Cerebellar nuclear complex (tissue), 1 donor: ENCODE data around the gene STPG4.
"Not testable (repeated sequence)": the region's sequence is repeated elsewhere in the genome, so short reads cannot be mapped to it uniquely, and the experiment has no call there.

ENCODE experiments used
- DNase-seq, 2 experiments: peaks; one replicate each; lab custom pipeline; 2025; lab: John Stamatoyannopoulos, UW

STPG4 gene

GRCh38 chr2:47126783-47127182 is 28.3 kb downstream of the STPG4 start:
- no peak for DNase-seq

GRCh38 chr2:47124740-47125139 is 30.4 kb downstream of the STPG4 start:
- not testable (repeated sequence) for DNase-seq

GRCh38 chr2:47120424-47120823 is 34.7 kb downstream of the STPG4 start:
- DNase-seq = not testable (repeated sequence)

- no peak for DNase-seq
These were observed 36.1 kb downstream of the STPG4 start for GRCh38 chr2:47119001-47119400.

DNA sequence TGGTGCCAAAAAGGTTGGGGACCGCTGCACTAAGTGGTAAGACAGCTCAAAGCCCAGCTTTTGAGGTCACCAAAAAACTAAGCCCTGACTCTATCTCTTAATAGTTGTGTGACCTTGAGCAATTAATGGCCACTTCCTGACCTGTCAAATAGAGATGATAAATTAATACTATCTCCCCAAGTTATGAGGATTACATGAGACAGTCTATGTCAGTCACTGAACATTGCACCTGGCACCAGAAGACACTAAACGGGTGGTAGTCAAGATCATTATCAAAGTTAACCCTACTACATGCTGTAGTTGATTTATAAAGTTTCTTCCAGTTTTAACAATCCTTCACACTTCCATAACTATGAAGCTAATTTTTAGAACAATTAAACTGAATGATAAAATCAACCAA is 36.5 kb downstream of the STPG4 start:
- DNase-seq = no peak

DNA sequence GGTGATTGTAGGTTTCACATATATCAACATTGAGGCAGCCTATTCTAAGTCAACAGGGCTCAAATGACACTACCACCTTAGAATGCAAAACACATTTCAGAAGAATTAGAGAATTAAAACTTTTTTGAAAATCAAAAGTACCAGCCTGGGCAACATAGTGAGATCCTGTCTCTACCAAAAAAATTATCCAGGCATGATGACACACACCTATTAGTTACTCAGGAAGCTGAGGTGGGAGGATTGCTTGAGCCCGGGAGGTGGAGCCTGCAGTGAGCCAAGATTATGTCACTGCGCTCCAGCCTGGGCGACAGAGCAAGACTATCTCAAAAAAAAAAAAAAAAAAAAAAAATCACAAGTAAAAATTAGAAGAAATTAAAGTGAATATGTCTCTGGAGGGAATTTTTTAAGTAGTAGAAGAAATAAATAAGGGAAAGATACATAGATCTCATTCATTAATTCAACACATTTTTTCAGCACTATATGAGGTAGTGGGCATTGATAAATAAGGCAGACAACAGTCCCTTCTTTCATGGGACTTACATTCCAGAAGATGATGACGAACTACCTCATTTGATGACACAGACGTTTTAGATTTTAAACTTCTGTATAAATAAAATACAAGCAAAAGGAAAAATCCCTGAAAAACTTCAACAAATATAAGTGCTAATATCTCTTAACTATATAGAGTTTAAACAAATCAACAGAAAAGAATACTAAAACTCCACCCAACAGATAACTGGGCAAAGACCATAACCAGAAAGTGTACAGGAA is 42.3 kb downstream of the STPG4 start:
- DNase-seq = no peak

DNA sequence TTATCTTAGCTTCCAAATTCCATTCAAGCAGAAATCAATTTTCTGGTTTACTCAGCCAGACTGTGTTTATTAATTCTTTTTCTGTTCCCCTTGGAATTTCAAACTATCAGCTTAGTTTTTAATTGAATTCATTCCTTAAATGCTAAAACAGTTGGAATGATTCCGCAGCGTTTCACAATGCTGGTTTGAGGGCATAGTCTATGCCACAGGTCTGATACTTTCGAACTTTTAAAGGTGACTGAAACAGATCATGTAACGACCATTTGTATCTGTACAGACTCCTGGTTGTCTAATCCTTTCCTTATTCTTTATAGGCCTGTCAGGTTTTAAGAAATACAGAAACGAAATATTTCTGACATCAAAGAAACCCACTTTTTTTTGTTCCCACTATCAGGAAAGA is 45.4 kb downstream of the STPG4 start:
- no peak for DNase-seq

DNA sequence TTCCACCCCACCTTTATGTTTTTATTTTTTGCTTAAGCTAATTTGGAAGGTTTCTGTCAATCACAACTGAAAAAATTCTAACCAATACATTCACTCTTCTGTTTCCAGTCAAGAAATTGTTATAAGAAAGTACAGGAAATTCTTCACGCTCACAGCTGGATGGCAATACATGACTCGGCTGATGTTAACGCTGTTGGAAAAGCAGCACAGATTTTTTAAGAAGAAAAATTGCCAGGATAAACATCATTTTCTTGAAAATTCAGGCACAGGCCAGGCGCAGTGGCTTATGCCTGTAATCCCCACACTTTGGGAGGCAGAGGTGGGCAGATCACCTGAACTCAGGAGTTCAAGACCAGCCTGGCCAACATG is 46.1 kb downstream of the STPG4 start:
- DNase-seq = no peak

DNA sequence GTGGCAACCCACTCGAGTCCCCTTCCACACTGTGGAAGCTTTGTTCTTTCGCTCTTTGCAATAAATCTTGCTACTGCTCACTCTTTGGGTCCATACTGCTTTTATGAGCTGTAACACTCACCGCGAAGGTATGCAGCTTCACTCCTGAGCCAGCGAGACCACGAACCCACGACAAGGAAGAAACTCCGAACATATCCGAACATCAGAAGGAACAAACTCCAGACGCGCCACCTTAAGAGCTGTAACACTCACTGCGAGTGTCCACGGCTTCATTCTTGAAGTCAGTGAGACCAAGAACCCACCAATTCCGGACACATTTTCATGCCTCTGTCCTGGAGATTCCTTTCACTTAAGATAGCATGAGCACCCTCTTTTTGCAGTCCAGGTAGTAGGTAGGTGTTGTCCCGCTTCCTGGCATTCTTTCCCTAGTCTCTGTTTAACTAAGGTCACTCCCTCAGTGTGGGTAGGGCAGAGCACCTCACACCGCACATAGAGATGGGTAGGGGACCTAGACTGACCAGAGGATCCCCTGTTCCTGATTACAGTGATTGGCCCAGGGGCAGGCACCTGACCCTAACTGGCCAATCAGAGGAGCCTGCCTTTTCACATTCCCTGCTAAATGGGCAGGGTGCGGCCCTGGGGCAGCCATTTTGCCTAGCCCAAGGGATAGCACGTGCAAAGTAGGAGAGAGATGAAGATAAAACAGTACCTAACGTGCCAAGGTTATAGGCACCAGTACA is 46.7 kb downstream of the STPG4 start:
- DNase-seq = not testable (repeated sequence)

DNA sequence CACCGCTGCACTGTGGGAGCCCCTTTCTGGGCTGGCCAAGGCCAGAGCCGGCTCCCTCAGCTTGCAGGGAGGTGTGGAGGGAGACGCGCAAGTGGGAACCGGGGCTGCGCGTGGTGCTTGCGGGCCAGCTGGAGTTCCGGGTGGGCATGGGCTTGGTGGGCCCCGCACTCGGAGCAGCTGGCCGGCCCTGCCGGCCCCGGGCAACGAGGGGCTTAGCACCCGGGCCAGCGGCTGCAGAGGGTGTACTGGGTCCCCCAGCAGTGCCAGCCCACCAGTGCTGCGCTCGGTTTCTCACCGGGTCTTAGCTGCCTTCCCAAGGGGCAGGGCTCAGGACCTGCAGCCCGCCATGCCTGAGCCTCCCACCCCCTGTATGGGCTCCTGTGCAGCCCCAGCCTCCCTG is 47.9 kb downstream of the STPG4 start:
- DNase-seq = not testable (repeated sequence)

GRCh38 chr2:47106231-47106630 is 48.9 kb downstream of the STPG4 start:
- not testable (repeated sequence) for DNase-seq

GRCh38 chr2:47099712-47100111 is 55.4 kb downstream of the STPG4 start:
- not testable (repeated sequence) for DNase-seq

DNA sequence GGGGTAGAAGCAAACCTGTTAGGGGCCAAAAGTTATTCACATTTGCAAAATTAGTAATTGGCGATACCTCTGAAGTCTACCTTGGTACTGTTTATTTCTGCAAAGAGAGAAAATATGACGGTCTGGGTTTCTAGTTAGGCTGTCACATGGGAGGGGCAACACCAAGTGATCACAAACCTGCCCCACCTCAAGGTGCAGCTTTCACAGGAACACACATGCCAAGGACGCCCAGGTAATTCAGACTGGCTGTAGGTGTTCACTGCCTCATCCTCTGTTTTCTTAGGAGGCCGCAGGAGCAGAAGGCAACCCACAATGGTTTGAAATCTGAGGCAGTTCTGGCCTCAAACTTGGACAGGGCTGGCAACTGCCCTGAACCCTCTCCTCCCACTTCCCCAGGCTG is 56.2 kb downstream of the STPG4 start:
- no peak for DNase-seq

GRCh38 chr2:47097563-47097962 is 57.5 kb downstream of the STPG4 start:
- DNase-seq = no peak

GRCh38 chr2:47096451-47096850 is 58.7 kb downstream of the STPG4 start:
- no peak for DNase-seq

GRCh38 chr2:47095349-47096020 is 59.6 kb downstream of the STPG4 start:
- DNase-seq = no peak

GRCh38 chr2:47094511-47095142 is 60.5 kb downstream of the STPG4 start:
- no peak for DNase-seq

DNA sequence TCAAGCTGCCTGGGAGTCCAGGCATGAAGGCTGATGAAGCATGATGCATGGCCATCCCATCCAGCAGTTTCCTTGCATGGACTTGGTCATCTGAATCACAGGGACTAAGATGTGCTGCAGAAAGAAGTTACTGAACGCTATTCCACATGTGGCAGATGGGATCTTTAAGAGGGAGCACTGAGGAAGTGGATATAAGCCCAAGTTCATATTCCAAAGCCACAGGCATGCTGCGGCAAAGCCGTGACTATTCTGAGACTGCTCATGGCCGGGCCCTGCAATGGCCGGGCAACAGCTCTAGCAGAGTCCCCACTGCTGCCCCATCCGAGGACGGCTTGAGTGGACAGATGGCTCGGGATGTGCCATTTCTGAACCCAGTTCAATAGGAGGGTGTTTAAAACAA is 61.5 kb downstream of the STPG4 start:
- DNase-seq = no peak

DNA sequence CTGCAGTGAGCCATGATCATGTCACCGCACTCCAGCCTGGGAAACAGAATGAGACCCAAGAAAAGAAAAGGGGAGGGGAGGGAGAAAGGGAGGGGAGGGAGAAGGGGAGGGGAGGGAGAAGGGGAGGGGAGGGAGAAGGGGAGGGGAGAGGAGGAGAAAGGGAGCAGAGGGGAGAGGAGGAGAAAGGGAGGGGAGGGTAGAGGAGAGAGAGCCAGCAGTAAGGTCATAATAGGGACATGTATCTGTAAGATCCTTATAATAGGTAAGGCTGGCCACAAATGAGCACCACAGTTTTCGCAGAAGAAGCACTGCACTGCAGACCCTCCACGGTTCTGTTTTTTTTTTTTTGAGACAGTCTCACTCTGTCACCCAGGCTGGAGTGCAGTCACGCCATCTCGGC is 62.6 kb downstream of the STPG4 start:
- DNase-seq = no peak

DNA sequence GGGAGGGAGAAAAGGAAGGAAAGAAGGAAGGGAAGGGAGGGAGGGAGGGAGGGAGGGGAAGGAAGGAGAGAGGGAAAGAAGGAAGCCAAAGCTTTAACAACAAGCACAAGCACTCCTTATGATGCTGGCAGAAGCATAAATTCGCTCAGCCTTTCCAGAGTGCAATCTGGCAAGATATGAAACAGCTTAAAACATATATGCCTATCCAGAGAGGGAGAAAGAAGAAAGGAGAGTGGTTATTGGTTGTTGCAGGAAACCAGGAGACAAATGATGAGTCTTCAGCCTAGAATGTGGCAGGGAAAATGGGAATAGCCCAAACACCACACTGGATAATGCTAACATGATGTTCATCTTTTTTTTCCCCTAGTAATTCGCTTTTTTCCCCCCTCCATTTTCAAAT is 64.0 kb downstream of the STPG4 start:
- DNase-seq = no peak

DNA sequence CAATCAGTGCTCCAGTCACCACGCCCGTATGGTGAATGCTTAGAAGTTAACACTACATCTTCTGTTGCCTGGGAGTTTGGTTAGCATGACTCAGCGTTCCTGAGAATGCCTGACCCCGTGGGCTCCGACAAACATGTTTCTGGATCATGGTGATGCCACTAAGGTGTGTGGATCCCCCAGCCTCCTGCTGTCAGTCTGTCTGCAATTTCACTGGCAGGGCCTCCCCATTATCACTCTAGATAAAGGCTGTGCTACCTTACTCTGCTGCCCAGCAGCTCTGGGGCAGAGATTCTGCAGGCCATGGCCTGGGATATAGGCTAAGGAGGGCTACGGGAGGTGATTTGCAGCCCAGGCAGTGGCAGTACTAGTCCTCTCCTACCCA is 66.0 kb downstream of the STPG4 start:
- no peak for DNase-seq

- DNase-seq = no peak
These were observed 66.6 kb downstream of the STPG4 start for GRCh38 chr2:47088371-47089082.
